ENCODE data around the gene DNASE1L2. TPM values are rescaled to one million over a fixed set of nuclear protein-coding genes. Genes with fewer than 3 reads are reported as not detected.

The DNASE1L2 gene, protein sequence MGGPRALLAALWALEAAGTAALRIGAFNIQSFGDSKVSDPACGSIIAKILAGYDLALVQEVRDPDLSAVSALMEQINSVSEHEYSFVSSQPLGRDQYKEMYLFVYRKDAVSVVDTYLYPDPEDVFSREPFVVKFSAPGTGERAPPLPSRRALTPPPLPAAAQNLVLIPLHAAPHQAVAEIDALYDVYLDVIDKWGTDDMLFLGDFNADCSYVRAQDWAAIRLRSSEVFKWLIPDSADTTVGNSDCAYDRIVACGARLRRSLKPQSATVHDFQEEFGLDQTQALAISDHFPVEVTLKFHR
- total RNA-seq = under 1 TPM; under 0.01 to 0.69 TPM

DNA sequence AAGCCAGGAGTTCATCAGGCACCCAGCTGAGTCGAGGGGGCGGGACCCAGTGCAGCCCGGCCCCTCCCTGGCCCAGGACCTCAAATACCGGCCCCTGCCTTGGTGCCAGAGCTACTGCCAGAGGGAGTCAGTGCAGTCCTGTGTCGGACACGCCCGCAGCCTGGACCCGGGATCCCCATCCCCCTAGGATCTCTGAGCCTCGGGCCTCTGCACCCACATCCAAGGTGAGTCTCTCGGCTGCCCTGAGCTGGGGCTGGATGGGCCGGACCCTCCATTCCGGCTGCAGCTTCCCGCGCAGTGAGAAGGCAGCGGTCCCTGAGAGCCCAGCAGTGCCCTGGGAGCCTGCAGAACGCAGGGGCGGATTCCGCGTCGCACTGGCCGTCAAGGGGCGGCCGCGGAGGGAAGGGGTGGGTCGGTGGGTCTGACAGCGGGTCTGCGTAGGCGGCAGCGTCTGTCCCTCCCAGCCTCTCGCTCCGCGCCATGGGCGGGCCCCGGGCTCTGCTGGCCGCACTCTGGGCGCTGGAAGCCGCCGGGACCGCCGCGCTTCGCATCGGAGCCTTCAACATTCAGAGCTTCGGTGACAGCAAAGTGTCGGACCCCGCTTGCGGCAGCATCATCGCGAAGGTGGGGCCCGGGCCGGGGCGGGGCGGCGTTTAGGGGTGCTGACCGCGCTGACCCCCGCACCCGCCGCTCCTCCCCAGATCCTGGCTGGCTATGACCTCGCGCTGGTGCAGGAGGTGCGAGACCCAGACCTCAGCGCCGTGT, at the start of gene DNASE1L2:
Gene DNASE1L2 (plus strand): TSS at position 108 of the 765 bp plus-strand sequence. CDS start 373 bp downstream, at position 481.

DNA sequence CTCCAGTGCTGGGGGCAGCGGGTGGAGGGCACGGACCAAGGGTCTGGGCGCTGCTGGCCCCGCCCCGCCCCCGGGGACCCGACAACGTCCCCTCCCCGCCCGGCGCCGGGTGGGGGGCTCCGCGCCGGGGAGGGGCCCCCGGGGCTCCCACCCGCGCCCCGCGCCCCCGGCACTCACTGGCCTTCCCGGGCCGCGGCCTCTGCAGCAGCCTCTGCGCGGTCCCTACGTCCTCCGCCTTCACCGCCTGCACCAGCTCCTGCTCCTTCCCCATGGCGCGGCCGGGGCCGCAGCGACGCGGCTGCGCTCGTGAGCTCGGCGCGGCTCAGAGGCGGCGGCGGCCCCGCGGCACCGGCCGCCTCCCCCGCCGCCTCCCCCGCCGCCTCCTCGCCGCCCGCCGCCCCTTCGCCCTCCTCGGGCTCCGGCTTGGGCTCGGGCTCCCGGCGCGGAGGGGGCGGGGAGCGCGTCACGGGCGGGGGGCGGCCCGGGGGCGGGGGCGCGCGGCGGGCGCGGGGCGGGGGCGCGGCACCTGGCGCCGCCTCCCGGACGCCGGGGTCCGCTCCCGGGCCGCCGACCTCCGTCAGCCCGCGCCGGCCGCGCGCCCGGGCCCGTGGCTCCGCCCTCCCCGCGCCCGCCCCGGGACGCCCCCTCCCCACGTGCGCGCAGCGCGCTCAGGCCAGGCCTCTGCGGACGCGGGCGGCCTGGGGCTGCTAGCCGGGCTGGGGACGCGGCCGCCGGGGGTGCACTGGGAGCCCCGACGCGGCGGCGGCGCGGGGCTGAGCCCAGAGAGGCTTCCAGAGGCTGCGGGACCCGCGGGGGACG, 39.9 kb upstream of the DNASE1L2 start, which contains the start of gene CASKIN1:
Gene CASKIN1 (minus strand): TSS at position 444 of the 819 bp plus-strand sequence. CDS start 173 bp downstream, at position 271.

DNA sequence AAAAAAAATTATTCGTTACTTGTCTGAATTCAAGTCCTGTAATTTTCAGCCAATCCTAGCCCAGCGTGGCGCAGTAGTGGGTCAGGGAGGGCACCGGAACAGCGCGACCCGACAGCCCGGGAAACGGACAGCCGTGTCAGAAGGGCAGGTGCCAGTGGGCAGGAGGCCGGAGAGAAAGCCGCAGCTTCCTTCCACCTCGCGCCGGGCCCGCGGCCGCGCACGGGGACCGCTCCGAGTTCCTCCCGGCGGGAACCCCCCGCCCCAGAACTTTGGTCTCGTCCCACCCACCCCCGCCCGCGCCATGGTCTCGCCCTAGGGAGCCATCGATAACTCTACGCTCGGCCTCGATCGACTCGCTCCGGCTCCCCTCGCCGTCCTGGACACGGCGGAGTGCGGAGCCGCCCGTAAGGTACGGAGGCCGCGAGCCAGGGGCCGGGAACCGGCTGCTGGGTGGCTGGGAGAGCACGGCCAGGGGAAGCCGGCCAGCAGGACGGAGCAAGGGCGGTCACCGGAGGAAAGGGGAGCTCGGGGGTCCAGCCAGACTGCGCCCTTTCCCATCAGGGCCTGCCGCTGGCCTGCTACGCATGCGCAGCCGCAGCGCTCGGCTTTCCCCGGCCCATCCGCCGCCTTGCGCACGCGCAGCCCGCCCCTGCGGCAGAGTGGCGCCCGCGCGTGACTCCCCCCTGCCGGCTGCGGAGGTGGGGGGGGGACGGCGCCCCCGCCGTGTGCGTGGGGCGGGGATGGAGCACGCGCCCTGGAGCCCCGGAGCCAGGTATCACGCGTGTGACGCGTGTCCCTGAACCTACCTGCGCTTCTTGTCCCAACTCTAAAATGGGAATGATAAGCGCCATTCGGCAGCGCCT, 30.9 kb upstream of the DNASE1L2 start, which contains the start of gene MLST8:
Gene MLST8 (plus strand): TSS at position 351 of the 863 bp plus-strand sequence. CDS start 632 bp downstream, outside the sequence.

DNA sequence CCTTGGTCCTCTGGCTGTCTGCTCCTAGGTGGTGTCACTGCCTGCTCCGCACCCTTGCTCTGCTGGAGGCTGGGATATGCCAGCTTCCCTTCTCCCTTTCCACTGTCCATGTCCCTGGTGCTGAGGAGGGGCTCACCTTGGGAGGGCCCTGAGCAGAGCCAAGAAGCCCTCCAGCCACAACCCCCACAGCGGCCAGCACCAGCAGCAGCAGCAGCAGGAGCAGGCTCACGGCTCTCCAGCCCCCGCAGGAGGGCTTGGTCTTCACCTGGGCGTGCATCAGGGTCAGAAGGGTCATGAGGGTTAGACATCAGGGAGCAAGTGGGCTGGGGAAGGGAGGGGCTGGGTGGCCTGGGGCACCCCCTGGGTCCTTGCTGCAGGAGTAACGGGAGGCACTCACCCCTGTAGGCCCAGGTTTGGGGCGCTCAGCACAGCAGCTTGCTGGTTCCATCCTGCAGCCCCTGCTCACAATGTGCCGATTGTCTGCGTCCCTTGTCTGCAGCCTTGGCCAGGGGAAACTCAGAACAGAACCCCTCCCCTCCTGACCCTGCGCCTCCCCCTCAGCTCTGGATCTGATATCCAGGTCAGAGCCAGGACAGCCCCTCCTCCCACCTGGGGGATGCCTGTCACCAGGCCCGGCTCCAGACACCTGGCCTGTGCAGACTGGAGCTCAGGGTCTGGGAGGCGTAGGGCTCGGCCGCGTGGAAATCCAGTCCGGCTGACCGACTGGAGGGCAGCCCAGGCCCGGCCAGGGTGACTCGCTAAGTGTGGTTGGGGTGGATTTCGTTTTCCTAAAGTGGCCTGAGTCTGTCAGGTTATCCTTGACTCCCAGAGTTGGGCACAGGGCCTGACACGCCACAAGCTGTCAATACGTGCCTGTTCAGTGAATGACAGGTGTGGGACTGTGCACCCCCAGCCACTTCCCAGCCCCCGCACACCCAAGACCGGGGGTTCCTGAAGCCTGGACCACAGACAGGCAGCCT, 25.6 kb upstream of the DNASE1L2 start, which contains the start of gene BRICD5:
Gene BRICD5 (minus strand): TSS at position 478 of the 980 bp plus-strand sequence. CDS start 30 bp downstream, at position 448.

DNA sequence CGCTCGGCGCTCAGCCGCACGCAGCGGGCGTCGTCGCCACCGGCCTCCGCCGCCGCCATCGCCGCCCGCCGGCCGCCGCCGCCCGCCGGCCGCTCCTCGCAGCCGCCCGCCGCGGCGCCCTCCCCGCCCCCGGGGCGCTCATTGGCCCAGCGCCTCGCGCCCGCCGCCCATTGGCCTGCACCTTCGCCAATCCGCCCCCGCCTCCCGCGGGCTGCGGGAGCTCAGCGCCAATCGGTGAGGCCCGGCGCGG, 21.6 kb upstream of the DNASE1L2 start, which contains the start of gene PGP:
Gene PGP (minus strand): TSS at position 122 of the 250 bp plus-strand sequence. CDS start 63 bp downstream, at position 59.

DNA sequence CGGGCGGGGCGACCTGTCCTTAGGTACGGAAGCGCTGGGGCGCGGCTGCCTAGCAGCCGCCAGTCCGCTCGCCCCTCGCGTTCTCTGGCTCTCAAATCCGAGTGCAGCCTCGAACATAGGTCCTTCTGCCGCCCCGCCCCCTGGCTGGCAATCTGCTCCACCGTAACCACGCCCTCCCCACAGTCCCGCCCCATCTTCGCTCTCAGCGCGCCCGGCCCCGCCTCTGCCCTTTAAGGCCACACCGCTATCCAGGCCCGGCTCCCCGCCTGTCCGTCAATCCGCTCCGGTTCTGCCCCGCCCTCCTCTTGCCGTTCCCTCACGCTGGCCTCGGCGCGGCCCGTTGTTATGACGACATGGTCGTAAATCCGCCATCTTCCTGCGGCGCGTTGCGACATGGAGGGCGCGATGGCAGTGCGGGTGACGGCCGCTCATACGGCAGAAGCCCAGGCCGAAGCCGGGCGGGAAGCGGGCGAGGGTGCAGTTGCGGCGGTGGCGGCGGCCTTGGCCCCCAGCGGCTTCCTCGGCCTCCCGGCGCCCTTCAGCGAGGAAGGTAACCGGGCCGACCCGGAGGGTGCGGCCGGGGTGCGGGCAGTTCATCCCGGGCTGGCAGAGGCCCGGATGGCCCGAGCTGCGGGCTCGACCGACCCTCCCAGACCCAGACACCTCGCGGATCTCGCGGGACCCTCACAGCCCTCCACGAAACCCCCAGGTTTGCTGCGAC, 12.9 kb upstream of the DNASE1L2 start, which contains the start of gene E4F1:
Gene E4F1 (plus strand): TSS at position 371 of the 721 bp plus-strand sequence. CDS start 23 bp downstream, at position 394.

DNA sequence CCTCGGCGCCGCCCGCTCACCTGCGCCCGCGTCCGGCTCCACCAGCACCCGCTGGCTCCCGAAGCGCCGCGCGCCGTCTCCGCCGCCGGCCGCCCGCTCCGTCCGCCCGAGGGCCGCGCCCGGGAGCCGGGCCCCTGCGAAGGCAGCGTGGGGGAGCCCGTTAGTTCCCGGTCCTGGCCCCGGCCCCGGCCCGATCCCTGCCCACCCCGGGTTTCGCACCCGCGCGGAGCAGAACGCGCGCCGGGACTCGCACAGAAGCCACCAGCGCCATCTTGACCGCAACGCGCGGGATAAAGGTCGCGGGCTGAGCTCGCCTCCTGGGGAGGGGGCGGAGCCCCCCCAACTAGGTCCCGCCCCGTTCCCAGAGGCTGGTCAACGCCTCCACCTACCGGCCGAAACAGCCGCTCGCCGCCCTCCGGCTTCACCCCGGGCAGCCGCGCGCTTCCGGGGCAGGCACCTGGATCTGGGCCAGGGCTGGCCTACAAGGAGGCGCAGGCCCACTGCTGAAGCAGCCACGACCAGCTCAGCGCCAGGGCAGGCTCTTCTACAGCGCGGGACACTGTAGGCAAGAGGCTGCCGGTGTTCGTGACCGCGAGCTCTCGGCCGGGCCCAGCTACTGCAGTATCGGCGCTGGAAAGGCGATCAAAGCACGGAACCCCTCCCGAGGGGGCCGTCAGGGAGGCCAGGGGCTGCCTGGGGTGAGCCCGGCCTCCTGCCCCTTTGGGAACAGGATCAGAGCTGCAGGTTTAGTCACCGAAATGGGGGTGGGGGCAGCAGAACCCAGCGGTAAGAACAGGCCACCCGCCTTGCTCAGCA, 15.3 kb downstream of the DNASE1L2 start, which contains the start of gene ECI1:
Gene ECI1 (minus strand): TSS at position 292 of the 816 bp plus-strand sequence. CDS start 21 bp downstream, at position 271.

DNA sequence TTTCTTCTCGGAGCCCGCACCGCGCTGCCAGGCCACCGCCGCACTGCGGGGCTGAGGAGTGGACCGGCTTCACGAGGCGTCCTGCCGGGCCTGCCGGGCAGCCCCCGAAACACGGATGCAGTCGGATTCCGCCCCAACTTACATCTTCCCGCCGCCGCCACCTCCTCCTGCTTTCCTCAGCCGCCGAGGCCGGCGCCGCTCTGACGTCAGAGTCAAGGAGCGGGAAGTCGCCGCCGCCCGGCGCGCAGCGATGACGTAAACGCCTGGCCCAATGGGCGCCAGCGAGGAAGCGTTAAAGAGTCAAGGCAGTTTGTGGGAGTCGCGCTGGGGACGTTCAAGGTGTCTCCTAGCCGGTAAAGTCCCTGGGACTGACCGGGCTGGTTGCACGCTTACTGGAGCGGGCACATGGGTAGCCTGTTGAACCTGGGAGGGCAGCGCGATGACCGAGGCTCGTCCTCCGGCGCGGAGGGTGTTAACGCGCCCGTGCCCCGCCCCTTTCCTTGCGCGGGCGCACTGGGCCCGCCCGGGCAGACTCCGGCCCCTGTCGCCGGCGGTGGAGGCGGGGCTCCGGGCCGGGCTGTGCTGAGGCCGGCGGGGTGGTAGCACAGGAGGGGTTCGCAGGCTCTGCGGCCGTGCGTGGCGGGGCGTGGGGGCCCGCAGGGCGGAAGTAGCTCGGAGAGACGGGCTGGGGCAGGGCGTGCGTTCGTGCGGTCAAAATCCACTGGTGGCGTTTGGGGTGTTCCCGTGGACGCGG, 31.8 kb downstream of the DNASE1L2 start, which contains the start of gene RNPS1:
Gene RNPS1 (minus strand): TSS at position 214 of the 754 bp plus-strand sequence. CDS start 3,483 bp downstream, outside the sequence.

Small RNAs within 50 kb of the gene (small RNA-seq; reads per million reads assigned to genes)
- 0.09 to 0.29 reads per million in 2 donors for gene MIR3677
- 0 reads per million in 2 donors for gene MIR4717

Other genes starting within 250 kb of the DNASE1L2 start
- under 1 TPM in 1 of 2 donors, not detected in 1; 0.69 TPM for gene SYNGR3, start 246.5 kb upstream of the DNASE1L2 start, total RNA-seq
- gene ZNF598, start 226.6 kb upstream of the DNASE1L2 start, total RNA-seq = 10 to 100 TPM; 26.6 to 29.6 TPM
- gene NPW, start 216.7 kb upstream of the DNASE1L2 start, total RNA-seq = under 1 TPM in 1 of 2 donors, not detected in 1; 0.33 TPM
- 1 to 10 TPM; 4.1 to 9.7 TPM for gene NHERF2, start 209.5 kb upstream of the DNASE1L2 start, total RNA-seq
- 10 to 100 TPM; 20.0 to 45.3 TPM for gene NTHL1, start 188.6 kb upstream of the DNASE1L2 start, total RNA-seq
- gene TSC2, start 188.5 kb upstream of the DNASE1L2 start, total RNA-seq = 10 to 100 TPM; 35.6 to 41.6 TPM
- 10 to 100 TPM; 82.6 to 94.6 TPM for gene PKD1, start 100.5 kb upstream of the DNASE1L2 start, total RNA-seq
- gene RAB26, start 87.8 kb upstream of the DNASE1L2 start, total RNA-seq = under 1 TPM; 0.33 to 0.69 TPM
- gene TRAF7, start 80.7 kb upstream of the DNASE1L2 start, total RNA-seq = 10 to 100 TPM; 44.4 to 53.9 TPM
- 1 to 10 TPM in 1 of 2 donors, under 1 TPM in 1; 0.34 to 1.7 TPM for gene CASKIN1, start 39.8 kb upstream of the DNASE1L2 start, total RNA-seq
- gene MLST8, start 31.0 kb upstream of the DNASE1L2 start, total RNA-seq = 10 to 100 TPM; 28.6 to 47.6 TPM
- gene BRICD5, start 25.6 kb upstream of the DNASE1L2 start, total RNA-seq = 1 to 10 TPM; 1.3 to 2.1 TPM
- gene PGP, start 21.6 kb upstream of the DNASE1L2 start, total RNA-seq = 10 to 100 TPM; 28.9 to 40.6 TPM
- gene E4F1, start 12.9 kb upstream of the DNASE1L2 start, total RNA-seq = 10 to 100 TPM; 23.4 to 29.6 TPM
- gene ECI1, start 15.1 kb downstream of the DNASE1L2 start, total RNA-seq = 10 to 100 TPM; 23.4 to 27.3 TPM
- gene RNPS1, start 31.7 kb downstream of the DNASE1L2 start, total RNA-seq = 100 to 1,000 TPM in 1 of 2 donors, 10 to 100 TPM in 1; 96.0 to 155 TPM
- under 1 TPM; under 0.01 to 0.69 TPM for gene ABCA3, start 104.3 kb downstream of the DNASE1L2 start, total RNA-seq
- gene CCNF, start 193.0 kb downstream of the DNASE1L2 start, total RNA-seq = 10 to 100 TPM; 18.2 to 44.3 TPM
- 10 to 100 TPM in 1 of 2 donors, 1 to 10 TPM in 1; 7.6 to 17.6 TPM for gene TEDC2, start 223.7 kb downstream of the DNASE1L2 start, total RNA-seq
- gene NTN3, start 234.9 kb downstream of the DNASE1L2 start, total RNA-seq = under 1 TPM; under 0.01 to 0.34 TPM
- gene TBC1D24, start 238.7 kb downstream of the DNASE1L2 start, total RNA-seq = 10 to 100 TPM; 19.6 to 22.4 TPM